HG02798 (cell line): ENCODE data around the gene PLXND1.
"Not testable (repeated sequence)": the region's sequence is repeated elsewhere in the genome, so short reads cannot be mapped to it uniquely, and the experiment has no call there.

Experiments used
- ATAC-seq: cut with Tn5 transposase; IDR thresholded peaks from one replicate; pipeline ENCODE4 v1.9.1; 2021; ENCODE audit warnings: mild to moderate bottlenecking; ENCODE audit not compliant: unreplicated experiment, poor library complexity

PLXND1 gene

DNA sequence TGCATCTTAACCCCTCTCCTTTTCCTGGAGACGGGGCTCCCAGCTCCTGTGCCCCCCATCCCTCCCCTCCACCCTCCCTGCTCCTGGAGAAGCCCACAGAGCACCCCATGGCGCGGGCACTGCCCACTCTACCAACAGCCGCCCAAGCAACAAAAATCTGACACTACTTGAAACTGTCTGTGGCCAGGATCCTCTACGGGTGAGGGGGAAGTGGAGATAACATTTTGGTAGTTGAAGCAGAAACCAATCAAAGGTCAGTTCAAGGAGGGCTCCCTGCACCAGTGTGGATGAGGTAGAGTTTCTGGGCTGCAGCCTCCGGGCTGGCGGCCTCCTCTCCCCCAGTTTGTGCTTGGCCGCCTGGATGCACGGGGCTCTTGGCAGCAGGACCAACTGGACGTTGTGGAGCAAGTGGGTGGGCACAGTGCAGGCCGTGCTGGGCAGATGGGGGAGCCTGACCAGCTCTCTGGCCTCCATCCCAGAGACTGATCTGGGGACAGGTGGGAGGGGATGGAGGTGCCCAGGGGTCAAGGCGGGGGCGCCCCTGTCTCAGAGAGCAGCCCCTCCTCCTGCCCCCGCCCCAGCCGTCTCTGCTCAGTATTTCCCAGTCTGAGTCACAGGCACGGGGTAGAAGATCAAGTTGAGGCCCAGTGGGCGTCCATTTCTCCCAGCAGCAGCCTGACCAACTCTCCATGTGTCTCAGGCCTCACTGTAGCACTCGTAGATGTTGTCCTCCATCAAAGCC, 50.7 kb downstream of the PLXND1 start:
- ATAC-seq = no peak

DNA sequence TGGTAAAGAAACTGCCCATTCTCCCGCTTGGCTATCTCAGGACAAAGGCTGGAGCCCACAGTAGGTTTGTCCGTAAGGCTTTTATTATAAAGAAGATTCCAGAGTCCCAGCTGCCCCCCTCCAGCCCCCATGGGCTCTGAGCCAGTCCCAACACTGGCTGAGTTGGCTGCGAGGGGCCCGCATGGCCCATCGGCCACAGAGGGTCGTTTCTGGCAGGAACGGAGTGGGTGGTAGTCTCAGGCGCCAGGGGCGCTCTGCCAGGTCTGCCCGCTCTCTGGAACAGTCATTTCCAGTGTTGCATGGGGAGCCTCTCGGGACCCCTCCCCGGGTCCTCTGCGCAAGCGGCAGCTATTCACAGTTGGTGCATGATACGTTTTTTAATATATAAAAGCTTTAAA, 51.3 kb downstream of the PLXND1 start:
- no peak for ATAC-seq

DNA sequence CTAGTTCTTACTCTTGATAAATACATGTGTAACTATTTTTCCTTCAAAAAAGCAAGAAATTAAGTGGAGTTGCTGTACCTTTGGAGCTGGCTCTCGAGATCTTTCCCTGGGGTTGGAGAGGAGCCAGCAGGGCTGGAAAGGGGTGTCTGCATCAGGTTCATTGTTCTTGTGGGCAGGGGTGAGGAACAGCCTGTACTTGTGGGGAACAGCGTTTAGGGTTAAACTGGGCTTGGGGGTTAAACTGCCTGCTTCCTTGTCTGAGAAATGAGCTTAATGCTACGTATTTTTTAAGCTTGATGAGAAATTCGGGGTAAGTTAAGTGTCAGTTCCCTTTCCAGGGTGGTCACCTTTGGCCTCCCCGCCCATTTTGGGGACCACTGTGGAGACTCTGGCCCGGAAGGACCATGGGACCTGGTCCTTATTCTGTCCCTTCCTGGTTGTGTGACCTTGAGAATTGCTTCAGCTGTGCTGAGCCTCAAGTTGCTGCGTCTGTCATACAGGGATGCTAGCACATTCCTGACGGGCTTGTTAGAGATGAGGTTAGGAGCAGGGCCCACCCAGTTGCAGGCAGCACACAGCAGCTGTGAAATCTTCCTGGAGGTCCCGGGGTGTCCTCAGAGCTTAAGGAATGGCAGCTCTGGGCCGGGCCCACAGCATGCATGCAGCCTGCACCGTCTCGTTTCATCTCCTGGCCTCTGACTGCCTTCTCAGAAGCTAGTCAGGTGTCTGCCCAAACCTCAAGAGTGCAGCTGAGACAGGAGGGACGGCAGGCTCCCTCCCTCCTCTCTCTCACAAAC, 51.9 kb downstream of the PLXND1 start:
- no peak for ATAC-seq

DNA sequence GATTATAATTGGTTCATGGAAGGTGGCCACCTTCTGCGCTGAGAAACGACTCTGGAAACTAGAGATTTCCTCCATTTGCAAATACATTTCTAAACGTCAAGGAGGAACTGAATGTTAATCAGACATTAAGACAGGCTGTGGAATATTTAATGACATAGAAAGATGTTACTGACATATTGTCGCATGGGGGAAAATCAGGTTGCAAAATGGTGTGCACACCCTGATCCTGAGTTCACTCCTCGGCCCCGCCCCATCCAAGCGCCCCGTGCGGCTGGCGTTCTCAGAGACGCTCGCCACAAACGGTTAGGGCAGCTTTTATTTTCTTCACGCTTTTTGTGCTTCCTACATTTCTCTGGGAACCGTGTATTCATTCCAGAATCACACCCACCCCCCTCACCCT, 52.8 kb downstream of the PLXND1 start:
- ATAC-seq = no peak

DNA sequence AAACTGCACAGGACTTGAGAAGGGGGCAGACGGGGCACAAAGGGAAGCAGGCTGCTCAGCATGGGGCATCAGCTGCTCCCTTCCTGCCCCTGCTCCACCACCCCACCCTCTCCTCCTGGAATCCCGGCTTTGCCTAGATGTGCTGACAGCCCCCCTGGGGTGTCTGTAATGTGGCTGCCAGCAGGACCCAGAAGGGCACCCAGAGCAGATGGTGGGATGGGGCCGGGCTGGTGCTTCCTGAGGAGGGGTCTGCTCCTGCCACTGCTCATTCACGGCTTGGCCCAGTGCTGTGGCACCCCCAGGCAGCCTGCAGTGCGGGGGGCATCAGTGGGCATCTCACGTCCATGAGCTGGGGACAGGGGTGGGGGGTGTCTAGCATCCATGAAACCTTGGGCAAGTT, 53.3 kb downstream of the PLXND1 start:
- no peak for ATAC-seq

DNA sequence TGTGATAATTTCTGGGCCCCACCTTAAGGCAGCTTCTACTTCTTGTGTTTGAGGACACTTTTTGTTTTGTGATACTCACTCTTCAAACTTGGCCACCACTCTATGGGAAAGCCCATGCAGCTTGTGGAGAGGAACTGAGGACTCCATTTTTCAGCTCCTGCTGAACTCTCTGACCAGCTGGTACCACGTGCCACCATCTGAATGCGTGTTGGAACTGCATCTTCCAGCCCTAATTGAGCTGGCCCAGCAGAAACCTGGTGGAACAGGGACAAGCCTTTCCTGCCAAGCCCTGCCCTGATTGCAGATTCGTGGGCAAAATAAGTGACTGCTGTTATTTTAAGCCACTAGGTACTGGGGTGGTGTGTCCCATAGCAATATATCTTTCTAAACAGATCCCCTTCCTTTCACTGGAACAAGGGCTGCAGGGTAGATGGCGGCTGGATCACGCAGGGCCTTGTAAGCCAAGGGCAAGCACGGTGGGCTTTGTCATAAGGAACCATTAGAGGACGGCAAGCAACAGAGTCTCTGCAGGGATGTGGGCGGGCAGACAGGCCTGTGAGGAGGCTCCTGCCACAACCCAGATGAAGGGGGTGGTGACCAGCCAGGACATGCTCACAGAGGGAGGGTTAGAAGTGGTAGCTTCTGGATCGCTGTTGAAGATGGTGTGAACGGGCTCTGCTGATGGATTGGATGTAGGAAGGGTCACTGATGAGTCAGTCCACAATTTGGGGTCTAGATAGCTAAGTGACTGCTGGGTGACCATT, 54.0 kb downstream of the PLXND1 start:
- ATAC-seq = no peak

DNA sequence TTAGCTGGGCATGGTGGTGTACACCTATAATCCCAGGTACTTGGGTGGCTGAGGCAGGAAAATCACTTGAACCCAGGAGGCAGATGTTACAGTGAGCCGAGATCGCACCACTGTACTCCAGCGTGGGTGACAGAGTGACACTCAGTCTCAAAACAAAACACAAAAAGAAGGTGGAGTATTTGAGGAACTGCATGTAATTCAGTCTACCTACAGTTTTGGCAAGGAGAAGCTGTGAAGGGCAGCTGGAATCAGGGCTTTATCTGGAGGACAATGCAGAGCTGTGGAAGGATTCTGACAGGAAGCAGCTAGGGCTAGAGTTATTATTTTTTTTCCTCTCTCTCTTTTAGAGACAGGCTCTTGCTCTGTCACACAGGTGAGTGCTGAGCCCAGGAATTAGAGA, 56.7 kb downstream of the PLXND1 start:
- ATAC-seq = no peak

DNA sequence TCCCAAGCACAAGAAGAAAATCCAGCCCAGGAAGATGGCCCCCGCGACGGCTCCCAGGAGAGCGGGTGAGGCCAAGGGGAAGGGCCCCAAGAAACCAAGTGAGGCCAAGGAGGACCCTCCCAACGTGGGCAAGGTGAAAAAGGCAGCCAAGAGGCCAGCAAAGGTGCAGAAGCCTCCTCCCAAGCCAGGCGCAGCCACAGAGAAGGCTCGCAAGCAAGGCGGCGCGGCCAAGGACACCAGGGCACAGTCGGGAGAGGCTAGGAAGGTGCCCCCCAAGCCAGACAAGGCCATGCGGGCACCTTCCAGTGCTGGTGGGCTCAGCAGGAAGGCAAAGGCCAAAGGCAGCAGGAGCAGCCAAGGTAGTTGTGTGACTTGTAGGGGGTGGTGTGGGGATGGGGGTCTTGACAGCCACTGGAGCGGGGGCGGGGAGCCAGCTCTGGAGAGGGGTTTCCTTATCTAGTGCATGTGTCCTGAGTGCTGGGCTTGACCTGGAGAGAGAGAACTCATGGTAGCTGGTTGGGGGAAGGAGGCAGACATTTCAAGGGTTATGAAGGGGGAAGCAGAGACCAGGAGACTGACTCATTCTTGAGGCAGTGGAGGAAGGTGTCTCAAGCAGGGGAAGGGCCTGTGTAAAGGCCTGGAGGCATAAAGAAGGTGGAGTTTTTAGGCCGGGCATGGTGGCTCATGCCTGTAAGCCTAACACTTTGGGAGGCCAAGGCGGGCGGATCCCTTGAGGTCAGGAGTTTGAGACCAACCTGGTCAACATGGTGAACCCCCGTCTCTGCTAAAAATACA, 57.3 kb downstream of the PLXND1 start:
- ATAC-seq = no peak

DNA sequence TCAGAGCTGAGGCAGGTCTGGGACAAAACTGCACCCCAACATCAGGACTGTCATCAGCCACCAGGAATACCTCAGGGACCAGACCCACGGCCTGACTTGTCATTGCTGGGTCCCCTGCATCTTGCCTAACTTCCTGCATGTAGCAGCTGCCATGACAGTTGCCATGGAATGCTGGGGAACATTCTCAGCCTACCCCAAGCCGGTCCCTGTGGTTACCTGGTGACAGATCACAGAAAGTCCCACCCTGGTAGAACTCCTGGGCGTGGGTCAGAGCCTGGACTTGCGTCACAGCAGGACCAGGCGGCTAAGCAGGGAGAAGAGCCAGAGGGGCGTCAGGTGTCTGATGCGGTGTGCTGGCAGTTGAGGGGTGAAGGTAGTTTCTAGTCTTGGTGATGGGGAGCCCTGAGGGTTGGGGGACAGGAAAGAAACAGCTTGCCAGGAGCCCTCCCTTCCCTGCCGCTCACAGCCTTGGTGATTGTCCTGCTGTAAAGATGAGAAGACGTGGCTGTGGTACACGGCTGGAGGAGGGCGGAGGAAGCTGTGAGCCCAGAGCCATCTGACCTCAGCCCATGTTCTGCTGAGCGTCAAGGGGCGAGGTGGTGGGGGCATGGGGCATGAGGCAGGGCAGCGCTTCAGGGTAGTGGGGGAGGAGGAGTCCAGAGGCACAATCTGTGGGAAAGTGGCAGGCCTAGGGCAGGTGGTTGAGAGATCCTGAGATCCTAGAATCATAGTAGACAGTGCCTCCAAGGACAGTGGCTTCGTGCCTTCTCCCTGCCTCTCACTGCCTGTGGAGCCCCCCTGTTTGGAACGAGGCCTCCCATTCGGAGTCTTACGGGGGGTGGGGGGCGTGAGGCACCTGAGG, 58.1 kb downstream of the PLXND1 start:
- no peak for ATAC-seq

DNA sequence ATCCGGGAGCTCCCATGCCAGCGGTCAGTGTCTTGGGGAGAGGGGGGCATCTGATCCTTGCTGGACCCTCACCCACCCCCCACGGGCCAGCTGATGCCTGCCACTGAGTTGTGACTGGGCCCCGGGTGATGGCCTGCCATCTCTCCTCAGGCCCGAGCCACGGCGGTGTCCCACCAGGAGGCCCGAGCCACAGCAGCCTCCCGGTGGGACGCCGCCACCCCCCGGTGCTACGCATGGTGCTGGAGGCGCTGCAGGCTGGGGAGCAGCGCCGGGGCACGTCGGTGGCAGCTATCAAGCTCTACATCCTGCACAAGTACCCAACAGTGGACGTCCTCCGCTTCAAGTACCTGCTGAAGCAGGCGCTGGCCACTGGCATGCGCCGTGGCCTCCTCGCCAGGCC, 59.2 kb downstream of the PLXND1 start:
- ATAC-seq = no peak

DNA sequence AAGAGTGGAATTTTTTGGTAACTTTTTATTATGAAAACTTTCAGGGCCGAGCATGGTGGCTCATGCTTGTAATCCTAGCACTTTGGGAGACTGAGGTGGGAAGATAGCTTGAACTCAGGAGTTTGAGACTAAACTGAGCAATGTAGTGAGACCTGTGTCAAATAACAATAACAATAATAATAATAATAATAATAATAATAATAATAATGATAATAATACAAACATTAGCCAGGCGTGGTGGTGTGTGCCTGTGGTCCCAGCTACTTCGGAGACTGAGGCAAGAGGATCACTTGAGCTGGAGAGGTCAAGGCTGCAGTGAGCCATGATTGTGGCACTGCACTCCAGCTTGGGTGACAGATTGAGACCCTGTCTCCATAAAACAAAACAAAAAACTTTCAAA, 60.5 kb downstream of the PLXND1 start:
- not testable (repeated sequence) for ATAC-seq

DNA sequence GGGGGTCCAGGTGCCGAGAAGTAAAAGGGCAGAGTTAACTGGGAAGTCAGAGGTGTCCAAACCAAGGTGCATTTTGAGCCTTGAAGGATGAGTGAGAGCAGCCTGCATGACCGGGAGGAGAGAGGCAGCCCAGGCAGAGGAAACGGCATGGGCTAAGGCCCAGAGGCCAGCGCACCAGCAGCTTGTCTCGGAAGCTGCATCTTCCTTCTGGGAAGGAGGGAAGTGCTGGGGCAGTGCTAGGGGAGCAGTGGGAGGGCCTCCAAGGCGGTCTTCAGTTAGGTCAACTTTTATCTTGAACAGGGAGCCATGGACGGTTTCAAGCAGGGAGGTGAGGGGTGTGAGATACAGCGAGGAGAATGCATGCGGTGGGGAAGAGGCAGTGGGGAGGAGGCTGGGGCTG, 62.5 kb downstream of the PLXND1 start:
- ATAC-seq = no peak

DNA sequence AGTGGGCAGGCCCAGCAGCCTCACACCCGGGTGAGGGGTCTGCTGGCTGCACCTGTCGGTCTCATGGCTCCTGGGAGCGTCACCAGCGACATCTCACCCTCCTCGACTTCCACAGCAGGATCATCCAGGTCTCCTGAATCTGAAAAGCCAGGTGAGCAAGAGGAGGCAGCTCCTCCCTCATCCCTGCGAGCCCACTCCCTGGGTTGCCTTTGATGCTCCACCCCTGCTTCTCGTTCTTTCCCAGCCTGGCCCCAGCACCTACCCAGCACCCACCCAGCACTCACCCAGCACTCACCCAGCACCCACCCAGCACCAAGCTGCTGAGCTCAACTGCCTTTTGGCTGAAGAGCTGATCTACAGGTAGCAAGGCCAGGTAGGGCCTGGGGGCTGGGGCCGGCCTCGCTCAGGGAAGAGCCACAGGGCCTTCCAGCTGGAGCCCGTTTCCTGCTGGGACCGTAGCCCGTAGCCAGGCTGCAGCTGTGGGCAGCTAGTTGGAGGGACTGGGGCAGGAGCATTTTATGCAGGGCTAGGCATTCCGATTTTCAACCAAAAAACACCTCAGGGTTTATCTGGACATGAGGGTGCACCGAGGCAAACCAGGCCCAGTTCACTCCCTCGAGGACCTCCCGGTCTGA, 63.2 kb downstream of the PLXND1 start, which contains the start of gene H1-8:
H1-8 (plus strand) TSS at position 20 of the 635 bp plus-strand sequence; CDS start at position 64, 44 bp downstream.
- no peak for ATAC-seq

DNA sequence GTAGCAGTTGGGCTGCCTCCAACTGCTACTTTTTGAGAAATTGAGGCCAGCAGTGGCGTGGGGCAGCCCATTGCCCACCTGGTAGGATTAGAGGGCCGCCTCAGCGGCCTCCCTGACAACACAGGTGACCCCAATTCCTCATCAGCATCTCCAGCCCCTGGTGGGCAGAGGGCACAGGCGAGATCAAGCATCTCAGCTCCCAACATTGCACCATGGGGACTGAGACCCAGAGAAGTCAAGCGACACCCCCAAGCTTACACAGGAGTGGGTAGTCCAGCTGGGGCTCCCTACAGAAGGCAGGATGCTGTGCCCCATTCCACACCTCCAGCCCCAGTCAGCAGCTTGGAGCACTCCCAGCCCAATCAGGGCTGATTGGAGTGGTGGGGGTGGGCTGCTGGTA, 63.7 kb downstream of the PLXND1 start:
- ATAC-seq = no peak

DNA sequence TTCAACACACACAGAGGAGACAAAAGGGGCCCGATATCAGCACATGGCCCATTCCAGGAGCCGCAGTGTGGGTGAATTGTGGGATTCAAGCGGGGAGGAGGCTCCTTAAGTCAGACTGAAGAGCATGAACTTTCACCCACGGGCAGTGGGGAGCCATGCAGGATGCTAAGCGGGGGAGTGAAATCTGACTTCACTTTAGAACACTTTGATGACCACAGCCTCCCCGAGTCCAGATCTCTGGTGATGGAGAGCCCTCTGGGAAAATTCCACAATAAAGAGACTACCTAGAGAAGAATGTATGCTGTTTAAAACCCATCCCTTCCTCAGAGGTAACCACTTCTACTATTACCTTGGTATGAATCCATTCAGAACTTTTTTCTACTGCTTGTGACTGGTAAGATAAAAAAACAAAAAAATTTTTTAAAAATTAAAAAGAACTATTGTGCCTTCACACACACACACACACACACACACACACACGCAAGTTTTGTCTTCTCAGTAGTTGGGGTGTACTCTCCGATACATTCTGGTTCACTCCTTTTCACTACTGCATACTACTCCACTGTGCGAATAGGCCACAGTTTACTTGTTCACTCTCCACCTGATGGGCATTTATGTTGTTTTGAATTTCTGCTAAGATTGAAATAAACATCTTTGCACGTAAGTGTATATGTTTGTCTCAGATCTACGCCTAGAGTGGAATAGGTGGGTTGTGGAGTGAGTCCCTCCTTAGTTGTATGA, 65.5 kb downstream of the PLXND1 start:
- ATAC-seq = no peak

DNA sequence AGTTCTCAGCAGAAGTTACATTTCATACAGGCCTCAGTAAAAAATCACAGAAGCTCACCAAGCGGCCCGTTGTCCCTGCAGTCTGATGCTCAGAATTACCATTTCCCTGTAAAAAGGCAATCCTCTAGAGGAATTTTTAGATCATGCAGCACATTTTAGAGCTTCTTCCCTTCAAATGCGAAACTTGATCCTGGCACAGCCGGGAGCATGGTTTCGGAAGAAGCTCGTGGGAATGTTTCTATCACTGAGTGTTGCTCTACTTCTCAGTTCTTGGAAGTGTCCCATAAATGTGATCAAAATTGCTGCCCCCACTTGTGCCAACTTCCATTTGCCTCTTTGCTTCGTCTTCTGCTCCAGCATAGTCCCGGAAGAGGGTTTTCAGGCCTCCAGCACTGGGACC, 67.3 kb downstream of the PLXND1 start:
- no peak for ATAC-seq

DNA sequence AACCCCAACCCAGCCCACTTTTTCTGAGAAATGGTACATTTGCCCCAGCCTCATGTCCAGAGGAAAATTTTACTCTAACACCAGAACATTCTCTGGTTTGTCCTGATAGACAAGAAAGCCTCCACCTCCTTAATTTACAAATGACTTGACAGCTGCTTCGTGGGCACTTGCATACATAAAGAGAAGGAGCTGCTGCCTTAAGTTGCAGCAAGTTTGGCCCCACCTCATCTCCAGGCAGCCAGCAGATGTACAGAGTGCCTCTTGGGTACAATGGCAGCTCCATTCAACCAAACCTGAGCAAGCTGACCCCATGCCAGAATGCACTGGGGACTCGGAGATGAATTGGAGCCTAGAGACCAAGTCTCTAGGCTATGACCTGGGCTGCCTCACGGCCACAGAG, 69.7 kb downstream of the PLXND1 start:
- no peak for ATAC-seq

DNA sequence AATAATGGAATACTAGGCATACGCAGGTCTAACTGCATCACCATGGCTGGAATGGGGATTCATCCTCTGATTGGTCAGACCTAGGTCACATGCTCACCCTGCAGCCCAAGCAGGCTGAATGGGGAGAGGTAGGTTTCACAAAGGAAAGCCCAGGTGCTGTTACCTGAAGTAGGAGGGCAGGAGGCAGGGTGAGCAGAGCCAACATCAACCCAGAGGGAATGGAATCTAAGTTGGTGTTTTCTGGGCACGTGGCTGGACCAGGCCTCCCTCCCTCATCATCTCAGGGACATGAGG, 70.2 kb downstream of the PLXND1 start:
- no peak for ATAC-seq
